SU-DHL-6 (cell line): Measurements from ENCODE around the gene ATL1.

Experiments used
- H2AFZ ChIP-seq: fragments of 200-600 bp; sonication (generic); 2 replicates; pipeline ENCODE4 v1.6.1; 2014; ENCODE audit warnings: low read depth, mild to moderate bottlenecking, moderate library complexity, mixed read lengths, antibody characterized with exemption, low read length; ENCODE audit not compliant: severe bottlenecking
- H3F3A ChIP-seq: fragments of 200-600 bp; shearing (Covaris generic); 2 replicates; pipeline ENCODE4 v1.6.0; 2016; ENCODE audit warnings: antibody characterized with exemption, mild to moderate bottlenecking; ENCODE audit not compliant: insufficient read depth
- H3K27ac ChIP-seq: fragments of 200-600 bp; sonication (generic); 2 replicates; pipeline ENCODE4 v1.5.1; 2016; ENCODE audit warnings: low read depth, mild to moderate bottlenecking, low read length, moderate library complexity, mixed read lengths
- H3K27me3 ChIP-seq: fragments of 200-600 bp; sonication (generic), shearing (Covaris generic); 2 replicates; pipeline ENCODE4 v1.6.0; 2014; ENCODE audit warnings: mild to moderate bottlenecking, low read length
- H3K36me3 ChIP-seq: fragments of 200-600 bp; sonication (generic); 2 replicates; pipeline ENCODE4 v1.6.1; 2014; ENCODE audit warnings: mild to moderate bottlenecking, low read length, mixed read lengths
- H3K4me2 ChIP-seq: fragments of 300-600, 200-600 bp; shearing (Covaris generic), sonication (generic); 2 replicates; pipeline ENCODE4 v1.6.0; 2014; ENCODE audit warnings: low read length, low read depth, mild to moderate bottlenecking; ENCODE audit not compliant: poor library complexity, severe bottlenecking
- H3K4me3 ChIP-seq: fragments of 200-600 bp; sonication (generic); 2 replicates; pipeline ENCODE4 v1.5.1; 2014; ENCODE audit warnings: antibody characterized with exemption, low read length, mild to moderate bottlenecking, mixed read lengths; ENCODE audit not compliant: insufficient read depth, poor library complexity, severe bottlenecking
- H3K79me2 ChIP-seq: fragments of 200-600 bp; sonication (generic); 2 replicates; pipeline ENCODE4 v1.6.1; 2014; ENCODE audit warnings: mild to moderate bottlenecking, low read length, moderate library complexity; ENCODE audit not compliant: insufficient read depth
- H3K9ac ChIP-seq: fragments of 200-600 bp; sonication (generic); 2 replicates; pipeline ENCODE4 v1.7.0; 2014; ENCODE audit warnings: mild to moderate bottlenecking, low read length
- H3K9me2 ChIP-seq: fragments of 200-600 bp; sonication (generic); replicated peaks from 2 replicates; pipeline ENCODE4 v1.6.1; 2014; ENCODE audit warnings: low read length; ENCODE audit not compliant: insufficient read depth
- H3K9me3 ChIP-seq: fragments of 200-600 bp; sonication (generic); 2 replicates; pipeline ENCODE4 v1.6.1; 2014; ENCODE audit warnings: low read length, mixed read lengths; ENCODE audit not compliant: insufficient read depth
- H4K20me1 ChIP-seq: fragments of 200-600 bp; sonication (generic); 2 replicates; pipeline ENCODE4 v1.6.1; 2014; ENCODE audit warnings: low read depth, mild to moderate bottlenecking, antibody characterized with exemption, low read length, moderate library complexity, mixed read lengths
- EZH2phosphoT487 ChIP-seq: fragments of 200-600 bp; sonication (generic), shearing (Covaris generic); conservative IDR thresholded peaks from 2 replicates; pipeline ENCODE4 v1.6.1; 2018; ENCODE audit warnings: mild to moderate bottlenecking, antibody characterized with exemption, low read length, moderate library complexity, mixed read lengths
- TF ChIP-seq, protein P1 (sequence below): fragments of 200-600 bp; sonication (generic); IDR thresholded peaks from one replicate; pipeline ENCODE4 v1.5.1; 2017; ENCODE audit warnings: antibody characterized with exemption, mild to moderate bottlenecking, low read length, moderate library complexity; ENCODE audit not compliant: insufficient read depth, poor library complexity, severe bottlenecking

ATL1 gene

DNA sequence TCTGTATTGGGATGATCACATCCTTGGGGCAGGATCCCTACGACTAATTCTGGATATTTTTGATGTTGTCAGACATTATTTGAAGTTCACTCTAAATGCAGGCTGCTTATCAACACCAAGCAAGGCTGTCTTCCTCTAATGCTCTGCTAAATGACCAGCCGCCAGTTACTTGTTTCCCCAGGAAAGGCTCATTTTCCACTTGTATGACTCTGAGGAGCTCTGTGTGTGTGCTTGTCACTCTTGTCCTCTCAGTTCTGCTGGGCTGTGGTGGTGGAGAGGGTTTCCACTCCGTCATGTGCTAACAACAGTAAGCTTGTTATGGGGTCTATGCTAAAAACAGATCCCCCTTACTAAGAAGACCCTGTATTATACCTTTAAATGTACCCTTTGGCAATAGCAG lies 42.1 kb downstream of the ATL1 start:
- H3K9me2 ChIP-seq = no peaks in the 10 kb centered on the region
- H3K4me2 ChIP-seq = no peak overlapping the region

DNA sequence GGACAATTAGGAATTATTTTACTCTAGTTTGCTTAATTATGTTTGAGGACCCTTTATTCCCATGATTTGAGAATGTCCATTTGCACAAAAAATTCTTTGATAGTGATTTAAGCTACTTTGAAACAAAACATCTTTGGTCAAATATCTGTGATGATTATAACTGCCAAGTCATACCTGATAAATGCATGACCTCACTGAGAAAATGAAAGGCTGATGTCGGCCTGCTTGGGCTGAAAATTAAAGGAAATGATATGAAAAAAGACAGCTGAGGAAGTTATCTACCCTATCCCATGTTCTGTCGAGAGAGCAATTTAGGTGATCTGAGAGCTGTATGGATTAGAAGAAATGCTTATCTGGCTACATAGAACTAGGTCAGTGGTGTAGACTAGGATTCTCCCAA lies 43.6 kb downstream of the ATL1 start:
- TF ChIP-seq, protein P1, sequence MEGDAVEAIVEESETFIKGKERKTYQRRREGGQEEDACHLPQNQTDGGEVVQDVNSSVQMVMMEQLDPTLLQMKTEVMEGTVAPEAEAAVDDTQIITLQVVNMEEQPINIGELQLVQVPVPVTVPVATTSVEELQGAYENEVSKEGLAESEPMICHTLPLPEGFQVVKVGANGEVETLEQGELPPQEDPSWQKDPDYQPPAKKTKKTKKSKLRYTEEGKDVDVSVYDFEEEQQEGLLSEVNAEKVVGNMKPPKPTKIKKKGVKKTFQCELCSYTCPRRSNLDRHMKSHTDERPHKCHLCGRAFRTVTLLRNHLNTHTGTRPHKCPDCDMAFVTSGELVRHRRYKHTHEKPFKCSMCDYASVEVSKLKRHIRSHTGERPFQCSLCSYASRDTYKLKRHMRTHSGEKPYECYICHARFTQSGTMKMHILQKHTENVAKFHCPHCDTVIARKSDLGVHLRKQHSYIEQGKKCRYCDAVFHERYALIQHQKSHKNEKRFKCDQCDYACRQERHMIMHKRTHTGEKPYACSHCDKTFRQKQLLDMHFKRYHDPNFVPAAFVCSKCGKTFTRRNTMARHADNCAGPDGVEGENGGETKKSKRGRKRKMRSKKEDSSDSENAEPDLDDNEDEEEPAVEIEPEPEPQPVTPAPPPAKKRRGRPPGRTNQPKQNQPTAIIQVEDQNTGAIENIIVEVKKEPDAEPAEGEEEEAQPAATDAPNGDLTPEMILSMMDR = no peak
- TF ChIP-seq EZH2phosphoT487 = no peak
- no peak overlapping the region for H2AFZ ChIP-seq

More for the DNA sequence above, 42.1 kb downstream of the ATL1 start:
- Histone ChIP-seq H3K9ac (no peak overlapping the region), H3K4me3 (no peak overlapping the region), H3K79me2 (no peaks in the 10 kb centered on the region), H2AFZ (no peak overlapping the region), H3F3A (no peaks in the 10 kb centered on the region; the same call in 1 of the 2 replicates), H3K27ac (no peak overlapping the region), H4K20me1 (no peaks in the 10 kb centered on the region), H3K36me3 (no peaks in the 10 kb centered on the region), H3K27me3 (no peaks in the 10 kb centered on the region), H3K9me3 (no peaks in the 10 kb centered on the region)
- TF ChIP-seq EZH2phosphoT487 = no peak
- TF ChIP-seq, protein P1 = no peak

DNA sequence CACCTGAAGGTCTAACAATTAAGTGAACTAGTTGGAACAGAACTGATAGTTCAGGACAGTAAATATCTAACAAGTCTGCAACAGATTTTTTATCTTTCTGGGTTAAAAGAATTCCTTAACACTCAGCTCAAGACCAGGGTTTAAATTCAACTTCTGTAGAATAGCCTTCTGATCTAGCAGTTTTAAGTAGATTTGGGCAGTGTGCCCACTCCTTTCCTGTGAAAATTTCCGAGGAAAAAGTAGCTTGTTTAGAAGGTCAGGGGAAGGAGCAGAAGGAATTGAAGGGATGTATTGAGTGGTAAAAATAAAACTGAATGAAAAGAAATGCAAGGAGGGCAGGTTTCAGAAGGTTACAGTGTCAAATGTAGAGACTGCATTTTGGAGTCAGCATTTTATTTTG lies 45.8 kb downstream of the ATL1 start:
- TF ChIP-seq, protein P1 = no peak
- TF ChIP-seq EZH2phosphoT487 = no peak
- H3K4me2 ChIP-seq = no peak overlapping the region
- no peaks in the 10 kb centered on the region for H3K79me2 ChIP-seq

More for the DNA sequence above, 43.6 kb downstream of the ATL1 start:
- Histone ChIP-seq H3F3A (no peaks in the 10 kb centered on the region; the same call in 1 of the 2 replicates), H3K4me3 (no peak overlapping the region), H3K27ac (no peak overlapping the region), H3K36me3 (no peaks in the 10 kb centered on the region), H3K79me2 (no peaks in the 10 kb centered on the region), H4K20me1 (no peaks in the 10 kb centered on the region), H3K27me3 (no peaks in the 10 kb centered on the region), H3K9me3 (no peaks in the 10 kb centered on the region), H3K9me2 (no peaks in the 10 kb centered on the region), H3K9ac (no peak overlapping the region), H3K4me2 (no peak overlapping the region)

More for the DNA sequence above, 45.8 kb downstream of the ATL1 start:
- no peaks in the 10 kb centered on the region for H3K36me3 ChIP-seq
- H3K9me3 ChIP-seq = no peaks in the 10 kb centered on the region
- no peaks in the 10 kb centered on the region for H3F3A ChIP-seq
- H3K4me3 ChIP-seq = no peak overlapping the region
- H3K27ac ChIP-seq = no peak overlapping the region
- H2AFZ ChIP-seq = no peak overlapping the region
- no peaks in the 10 kb centered on the region for H4K20me1 ChIP-seq
- H3K9me2 ChIP-seq = no peaks in the 10 kb centered on the region
- H3K27me3 ChIP-seq = no peaks in the 10 kb centered on the region
- H3K9ac ChIP-seq = no peak overlapping the region
